NCI-H524 (cell line): Measurements from ENCODE around the gene TXNDC17.
"Not testable (repeated sequence)": the region's sequence is repeated elsewhere in the genome, so short reads cannot be mapped to it uniquely, and the experiment has no call there.

Experiments used
- DNase-seq, 2 experiments: peaks; one replicate each; lab custom pipeline; 2025; lab: John Stamatoyannopoulos, UW

The TXNDC17 gene

DNA sequence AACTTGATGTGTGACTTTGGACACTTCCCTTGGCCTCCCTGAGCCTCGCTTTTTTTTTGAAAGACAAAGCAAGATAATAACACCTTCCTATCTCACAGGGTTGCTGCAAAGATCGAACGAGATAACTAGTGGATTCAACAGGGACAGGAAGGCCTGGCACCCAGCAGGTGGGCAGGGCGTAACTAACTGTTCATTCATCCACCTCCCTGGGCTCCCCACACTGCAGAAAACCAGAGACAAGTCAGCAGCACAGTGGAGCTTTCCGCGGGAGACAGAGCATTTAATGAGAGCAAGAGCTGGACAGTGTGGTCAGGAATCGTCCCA is 43.6 kb downstream of the TXNDC17 start:
- no peak for DNase-seq

- DNase-seq = no peak
These were observed 44.3 kb downstream of the TXNDC17 start for GRCh38 chr17:6684881-6685767.

DNA sequence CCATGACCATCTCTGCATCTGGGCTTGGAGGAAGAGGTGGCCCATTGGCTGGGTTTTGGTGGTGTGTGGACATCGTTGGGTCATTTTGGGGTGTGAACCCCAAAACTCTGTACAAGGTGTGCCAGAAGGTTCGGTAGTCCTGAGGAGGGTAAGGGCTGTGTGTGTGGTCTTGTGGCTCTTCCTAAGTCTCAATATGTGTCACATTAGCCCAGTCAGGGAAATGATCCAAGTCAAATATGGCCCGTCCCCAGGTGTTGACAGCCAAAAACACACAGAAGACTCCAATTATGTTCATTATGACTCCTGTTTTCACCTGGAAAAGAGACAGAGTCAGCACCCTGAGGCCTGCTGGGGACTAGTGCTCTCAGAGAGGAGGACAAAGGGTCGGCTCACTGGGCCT is 45.2 kb downstream of the TXNDC17 start:
- no peak for DNase-seq

DNA sequence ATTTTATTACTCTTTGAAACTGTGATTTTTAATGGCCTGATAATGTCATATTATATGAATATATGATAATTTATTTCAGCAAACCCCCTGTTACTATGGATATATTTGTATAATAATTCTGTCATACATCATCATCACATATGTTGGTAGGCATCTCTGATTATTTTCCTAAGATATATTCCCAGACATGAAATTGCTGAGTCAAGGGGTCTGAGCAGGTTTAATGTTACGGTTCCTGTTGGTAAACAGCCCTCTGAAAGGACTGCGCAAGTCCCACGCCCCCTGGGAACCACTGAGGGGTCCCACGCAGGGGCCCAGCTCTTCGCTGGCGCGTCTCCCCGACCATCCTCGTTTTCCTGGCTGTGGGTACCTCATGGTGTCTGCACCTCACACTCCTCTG is 48.1 kb downstream of the TXNDC17 start:
- DNase-seq = no peak

- DNase-seq = no peak
These were observed 49.8 kb downstream of the TXNDC17 start for GRCh38 chr17:6690641-6691040.

DNA sequence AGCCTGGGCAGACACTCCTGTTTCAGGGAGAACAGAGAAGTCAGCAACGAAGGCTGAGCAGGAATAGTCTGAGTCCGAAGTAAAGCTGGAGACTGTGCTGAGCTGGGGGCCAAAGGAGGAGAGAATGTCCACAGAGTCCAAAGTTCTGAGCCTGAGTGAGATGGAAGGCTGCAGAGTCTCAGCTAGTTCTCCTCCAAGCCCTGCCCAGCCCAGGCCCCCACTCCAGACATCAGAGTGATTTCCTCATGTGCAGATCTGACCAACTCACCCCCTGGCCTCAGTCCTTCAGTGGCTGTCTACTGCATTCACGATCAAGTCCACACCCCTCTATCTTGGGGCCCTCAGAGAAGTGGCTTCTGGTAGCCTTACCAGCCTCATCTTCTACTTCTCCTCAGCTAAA is 50.7 kb downstream of the TXNDC17 start:
- no peak for DNase-seq

- not testable (repeated sequence) for DNase-seq
These were observed 51.1 kb downstream of the TXNDC17 start for GRCh38 chr17:6691958-6692357.
